Activated CD4-positive, alpha-beta T cell treated with anti-CD3 and anti-CD28 coated beads, Interleukin-10, Interleukin-2, amounts not matched to agents 100 ng/mL and 50 ng/mL, durations not matched to agents 16 hours and 8 hours (primary cell): ENCODE results near the gene MOK.

Experiments used
- DNase-seq: peaks from one replicate; pipeline ENCODE4 v3.0.0-alpha.2; 2020

The MOK gene

GRCh38 chr14:102200690-102201352, 104.1 kb downstream of the MOK start:
- DNase-seq: peak; percentile 46

- DNase-seq: no peak
Measured at GRCh38 chr14:102197317-102197853, 107.6 kb downstream of the MOK start.

- no peak for DNase-seq
Measured at GRCh38 chr14:102196902-102197230, 108.1 kb downstream of the MOK start.

GRCh38 chr14:102196039-102196901, 108.7 kb downstream of the MOK start:
- no peak for DNase-seq

GRCh38 chr14:102195446-102195845, 109.5 kb downstream of the MOK start:
- DNase-seq: no peak

- DNase-seq: no peak
Measured at GRCh38 chr14:102194856-102195255, 110.1 kb downstream of the MOK start.

- no peak for DNase-seq
Measured at GRCh38 chr14:102192840-102193502, 112.0 kb downstream of the MOK start.

GRCh38 chr14:102189874-102190273, 115.1 kb downstream of the MOK start:
- no peak for DNase-seq

- no peak for DNase-seq
Measured at GRCh38 chr14:102188187-102188586, 116.8 kb downstream of the MOK start.

- DNase-seq: no peak
Measured at GRCh38 chr14:102187568-102188001, 117.4 kb downstream of the MOK start.

- no peak for DNase-seq
Measured at GRCh38 chr14:102187044-102187443, 117.9 kb downstream of the MOK start.

- no peak for DNase-seq
Measured at GRCh38 chr14:102185360-102185759, 119.6 kb downstream of the MOK start.

GRCh38 chr14:102184316-102185035, 120.5 kb downstream of the MOK start:
- peak; percentile 82 for DNase-seq

- DNase-seq: no peak
Measured at GRCh38 chr14:102183886-102184285, 121.1 kb downstream of the MOK start.

- DNase-seq: no peak
Measured at GRCh38 chr14:102182936-102183619, 121.9 kb downstream of the MOK start.

GRCh38 chr14:102182190-102182589, 122.8 kb downstream of the MOK start:
- peak; percentile 70 for DNase-seq

- no peak for DNase-seq
Measured at GRCh38 chr14:102181187-102181586, 123.8 kb downstream of the MOK start.

- no peak for DNase-seq
Measured at GRCh38 chr14:102180248-102180998, 124.5 kb downstream of the MOK start.
